ENCODE results near the gene UGT2B15. TPM values are rescaled to one million over a fixed set of nuclear protein-coding genes. Genes with fewer than 3 reads are reported as not detected.
"Not testable (repeated sequence)": the region's sequence is repeated elsewhere in the genome, so short reads cannot be mapped to it uniquely, and the experiment has no call there.

UGT2B15 gene
- total and polyA plus RNA-seq, 8 donors, result 8.9 to 51.0 (median 21.1) TPM; not detected in 2

DNA sequence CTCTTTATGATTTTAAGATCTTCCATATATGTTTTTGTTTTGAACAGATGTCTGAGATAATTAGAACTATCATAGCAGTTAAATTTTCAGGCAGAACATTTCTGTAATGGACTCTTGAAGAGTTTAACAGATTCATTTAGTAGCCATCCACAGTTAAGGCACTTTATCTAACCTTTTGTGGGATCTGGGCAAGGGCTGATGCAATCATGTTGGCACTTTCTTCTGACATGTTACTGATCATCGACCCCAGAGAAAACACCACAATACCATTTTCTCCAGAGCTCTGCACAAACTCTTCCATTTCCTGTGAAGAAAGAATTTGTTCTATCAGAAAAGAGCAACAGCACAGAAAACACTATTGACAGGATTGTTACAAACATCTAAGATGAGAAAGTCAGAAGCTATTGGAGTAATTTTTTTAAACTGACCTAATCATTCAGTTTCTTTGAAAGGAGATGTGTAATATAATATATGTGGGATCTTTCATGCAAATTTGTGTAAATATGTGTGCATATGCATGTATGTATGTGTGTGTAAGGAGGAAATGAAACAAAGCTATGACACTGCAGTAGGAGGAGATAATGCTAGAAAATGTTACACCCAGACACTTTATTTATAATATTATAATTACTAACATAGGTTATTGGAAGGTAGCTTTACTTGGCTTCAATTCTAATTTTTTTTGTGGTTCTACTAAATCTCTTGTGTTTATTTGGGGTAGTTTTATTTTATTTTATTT is 7.4 kb downstream of the UGT2B15 start:
- H3K9me3 ChIP-seq; H3K27ac ChIP-seq; H3K4me3 ChIP-seq; H3K27me3 ChIP-seq; intact Hi-C loops (cut with DNase I; ENCODE audit: low total_unique reads); DNase-seq; H3K36me3 ChIP-seq; H3K4me1 ChIP-seq: not testable (repeated sequence)
- no CpG with 5 or more reads among the region's 1 CpG for WGBS, 5 donors

DNA sequence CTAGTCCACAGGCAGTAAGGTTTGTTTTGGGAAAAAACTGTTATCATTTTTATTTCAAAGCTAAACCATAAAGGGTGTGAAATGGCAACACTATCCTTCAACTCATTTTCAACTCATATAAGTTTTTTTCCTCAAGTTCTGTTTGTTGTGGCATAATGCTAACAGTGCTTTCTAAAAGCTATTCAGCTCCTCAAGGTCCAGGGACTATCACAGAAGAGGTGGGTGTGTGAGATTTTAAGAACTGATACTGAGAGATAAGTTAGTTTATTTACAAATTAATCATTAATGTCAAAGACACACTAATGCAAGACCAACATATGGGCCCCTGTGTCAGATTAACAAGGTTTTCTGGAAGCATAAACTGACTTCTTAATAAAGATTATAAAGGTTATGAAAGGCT is 11.8 kb downstream of the UGT2B15 start:
- TF ChIP-seq, protein P1, sequence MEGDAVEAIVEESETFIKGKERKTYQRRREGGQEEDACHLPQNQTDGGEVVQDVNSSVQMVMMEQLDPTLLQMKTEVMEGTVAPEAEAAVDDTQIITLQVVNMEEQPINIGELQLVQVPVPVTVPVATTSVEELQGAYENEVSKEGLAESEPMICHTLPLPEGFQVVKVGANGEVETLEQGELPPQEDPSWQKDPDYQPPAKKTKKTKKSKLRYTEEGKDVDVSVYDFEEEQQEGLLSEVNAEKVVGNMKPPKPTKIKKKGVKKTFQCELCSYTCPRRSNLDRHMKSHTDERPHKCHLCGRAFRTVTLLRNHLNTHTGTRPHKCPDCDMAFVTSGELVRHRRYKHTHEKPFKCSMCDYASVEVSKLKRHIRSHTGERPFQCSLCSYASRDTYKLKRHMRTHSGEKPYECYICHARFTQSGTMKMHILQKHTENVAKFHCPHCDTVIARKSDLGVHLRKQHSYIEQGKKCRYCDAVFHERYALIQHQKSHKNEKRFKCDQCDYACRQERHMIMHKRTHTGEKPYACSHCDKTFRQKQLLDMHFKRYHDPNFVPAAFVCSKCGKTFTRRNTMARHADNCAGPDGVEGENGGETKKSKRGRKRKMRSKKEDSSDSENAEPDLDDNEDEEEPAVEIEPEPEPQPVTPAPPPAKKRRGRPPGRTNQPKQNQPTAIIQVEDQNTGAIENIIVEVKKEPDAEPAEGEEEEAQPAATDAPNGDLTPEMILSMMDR (IDR thresholded peaks at IDR 0.05), result no peak
- TF ChIP-seq EP300 (IDR thresholded peaks at IDR 0.05), result no peak
- TF ChIP-seq POLR2A (IDR thresholded peaks at IDR 0.05), result no peak
- TF ChIP-seq POLR2AphosphoS5 (IDR thresholded peaks at IDR 0.05), result no peak
- no peak for DNase-seq
- Histone ChIP-seq H3K27me3 (no peaks in the 10 kb centered on the region), H3K36me3 (no peaks in the 10 kb centered on the region), H3K4me1 (peaks cover 0 to 15% (median 9%) of the 10 kb centered on the region in 4 donors), H3K9me3 (no peaks in the 10 kb centered on the region), H3K27ac (peak overlapping the region in 1 of 5 donors; percentile 7), H3K4me3 (no peak overlapping the region)
- intact Hi-C loops (cut with DNase I; ENCODE audit: low total_unique reads), result no loop called here

DNA sequence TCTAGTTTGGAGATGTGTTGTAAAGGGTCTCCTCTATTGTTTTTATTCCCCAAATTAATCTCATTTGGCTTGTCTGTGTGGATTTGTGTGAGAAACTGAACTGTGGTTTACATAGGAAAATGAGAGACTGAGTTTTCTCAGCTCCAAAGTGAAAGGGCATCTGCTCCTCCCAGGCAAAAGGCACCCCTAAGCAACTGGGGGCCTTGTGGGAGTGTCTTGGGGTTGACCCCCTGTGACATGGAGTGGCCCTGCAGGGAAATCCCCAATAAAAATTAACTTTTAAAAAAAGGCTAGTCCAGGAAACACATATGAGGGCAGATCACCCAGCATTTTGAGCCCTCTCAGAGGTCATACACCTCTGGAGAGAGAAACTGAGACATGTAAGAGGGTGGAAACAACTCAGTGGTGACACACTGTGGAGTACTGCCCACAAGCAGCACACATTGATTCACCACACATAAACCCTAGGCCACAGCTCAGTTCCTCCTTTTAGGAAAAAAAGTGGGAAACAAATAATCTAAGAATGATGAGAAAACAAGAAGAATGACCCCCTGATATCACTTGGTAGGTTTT is 13.3 kb downstream of the UGT2B15 start:
- H3K27ac ChIP-seq, result peak overlapping the region; percentile 57 to 80 (median 73)

DNA sequence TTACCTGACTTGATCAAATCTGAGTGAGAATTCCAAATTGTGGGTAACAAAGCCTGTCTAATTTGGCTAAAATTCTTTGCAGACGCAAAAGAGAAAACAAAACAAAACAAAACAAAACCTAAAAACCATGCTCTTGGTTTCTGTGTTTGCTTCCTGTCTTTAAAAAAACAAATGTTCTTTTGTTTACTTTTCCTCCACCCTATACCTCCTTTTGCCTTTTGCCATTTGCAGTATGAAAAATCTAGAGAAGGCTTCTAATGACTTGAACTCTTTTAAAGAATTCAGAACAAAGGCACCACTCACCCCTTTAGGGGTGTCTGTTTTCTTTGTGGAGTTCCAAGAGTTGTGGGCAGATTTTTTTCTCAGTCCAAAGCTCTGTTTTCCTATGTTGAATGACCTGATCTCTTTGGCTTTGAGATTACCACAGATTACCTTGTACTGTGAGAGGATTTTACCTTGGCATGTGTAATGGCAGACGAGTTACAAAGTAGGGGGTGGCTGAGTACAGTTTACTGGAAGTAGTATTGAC is 13.9 kb downstream of the UGT2B15 start:
- H3K9me3 ChIP-seq; H3K27me3 ChIP-seq; H3K36me3 ChIP-seq; H3K4me3 ChIP-seq; intact Hi-C loops (cut with DNase I; ENCODE audit: low total_unique reads); DNase-seq: not testable (repeated sequence)
- Histone ChIP-seq H3K27ac (peak overlapping the region; percentile 38 to 80 (median 60)), H3K4me1 (peaks cover 0 to 15% (median 7%) of the 10 kb centered on the region in 4 donors)
- WGBS, 5 donors, result 19 to 50% (median 24%) methylated on average over 2 of the region's 2 CpGs

More for the DNA sequence above, 13.3 kb downstream of the UGT2B15 start:
- H3K4me3 ChIP-seq; intact Hi-C loops (cut with DNase I; ENCODE audit: low total_unique reads); H3K9me3 ChIP-seq; H3K36me3 ChIP-seq; H3K27me3 ChIP-seq; DNase-seq: not testable (repeated sequence)
- peaks cover 0 to 15% (median 9%) of the 10 kb centered on the region in 4 donors for H3K4me1 ChIP-seq

DNA sequence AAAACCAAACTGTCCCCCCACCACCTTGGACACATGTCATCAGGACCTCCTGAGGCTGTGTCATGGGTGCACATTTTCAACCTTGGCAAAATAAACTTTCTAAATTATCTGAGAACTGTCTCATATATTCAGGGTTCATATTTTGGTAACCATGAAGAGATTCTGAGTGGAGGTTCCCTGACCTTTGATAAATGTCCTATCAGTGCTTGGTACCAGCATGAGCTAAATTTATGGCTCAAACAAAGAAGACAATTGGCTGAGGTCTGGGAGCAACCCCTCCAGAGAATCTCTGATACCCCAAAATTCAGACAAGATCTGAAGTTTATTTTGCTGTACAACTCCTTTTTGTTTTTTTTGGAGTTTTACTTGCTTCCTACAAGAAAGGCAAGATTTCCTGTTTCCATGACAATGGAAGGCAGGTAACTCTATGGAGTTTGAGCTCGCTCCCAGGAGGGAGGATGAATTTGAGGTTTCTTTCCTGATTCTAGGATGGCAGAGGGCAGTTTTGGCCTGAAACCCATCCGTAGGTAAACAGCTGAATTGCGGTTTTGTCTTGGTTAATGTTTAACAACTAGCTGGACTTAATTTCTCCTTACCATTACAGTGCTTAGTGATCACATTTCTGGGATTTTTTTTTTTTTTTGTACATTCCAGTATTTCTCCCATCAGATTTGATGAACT is 14.5 kb downstream of the UGT2B15 start:
- TF ChIP-seq POLR2A (IDR thresholded peaks at IDR 0.05) (no peak), EP300 (IDR thresholded peaks at IDR 0.05) (no peak), POLR2AphosphoS5 (IDR thresholded peaks at IDR 0.05) (no peak)
- TF ChIP-seq, protein P1 (IDR thresholded peaks at IDR 0.05), result no peak
- peak in 1 of 2 donors; percentile 33 for DNase-seq
- WGBS, 5 donors, result 19 to 55% (median 43%) methylated on average over 3 of the region's 3 CpGs
- Histone ChIP-seq H3K4me3 (no peak overlapping the region), H3K27me3 (no peaks in the 10 kb centered on the region), H3K9me3 (no peaks in the 10 kb centered on the region), H3K36me3 (no peaks in the 10 kb centered on the region), H3K27ac (peak overlapping the region in 4 of 5 donors; percentile 57 to 80 (median 68)), H3K4me1 (peaks cover 0 to 15% (median 7%) of the 10 kb centered on the region in 4 donors)
- intact Hi-C loops (cut with DNase I; ENCODE audit: low total_unique reads), result no loop called here
